GM12878 (cell line): Measurements from ENCODE around the gene MORN4. TPM values are rescaled to one million over a fixed set of nuclear protein-coding genes. Genes with fewer than 3 reads are reported as not detected.

Source experiments
- ATAC-seq: fragments of 200-7000 bp; cut with Tn5 transposase; 3 replicates; pipeline ENCODE4 v1.9.1; 2020; ENCODE audit warnings: mild to moderate bottlenecking, moderate library complexity
- BruUV-seq: library from RNA; stranded (reverse); fragments of 400-500 nt; replicated peaks from 2 replicates; lab custom pipeline; 2021; lab: Mats Ljungman, UMichigan
- CTCF ChIA-PET: fragments of 300-600 bp; sonication (Branson Sonifier 250); formaldehyde crosslinking; extraction: SDS; loops from one replicate; lab custom pipeline; 2021; ENCODE audit warnings: inconsistent platforms; lab: Yijun Ruan, JAX
- POLR2A ChIA-PET: fragments of 350-600 bp; formaldehyde crosslinking; extraction: SDS; loops from one replicate; lab custom pipeline; 2021; ENCODE audit warnings: inconsistent platforms; lab: Charles Lee
- RAD21 ChIA-PET: fragments of 300-600 bp; sonication (Branson Sonifier 250); formaldehyde crosslinking; loops from one replicate; lab custom pipeline; 2023; ENCODE audit warnings: antibody characterized with exemption; ENCODE audit not compliant: unreplicated experiment; lab: Charles Lee
- SMC1A ChIA-PET: fragments of 300-600 bp; sonication (Branson Sonifier 250); formaldehyde crosslinking; loops from one replicate; lab custom pipeline; 2023; ENCODE audit not compliant: unreplicated experiment, uncharacterized antibody; lab: Charles Lee
- DNase-seq: peaks from one replicate; pipeline ENCODE4 v3.0.0-alpha.2; 2011; ENCODE audit warnings: low read depth, low spot score
- FAIRE-seq: peaks from 3 replicates; lab custom pipeline; 2011; peaks lifted over from hg19 to GRCh38; lab: Jason Lieb, UNC
- H2AFZ ChIP-seq: 2 replicates; pipeline ENCODE4 v1.6.0; 2011; ENCODE audit warnings: low read depth, low read length, control low read depth; ENCODE audit not compliant: control insufficient read depth
- H3K27ac ChIP-seq: 2 replicates; pipeline ENCODE4 v1.5.1; 2011; ENCODE audit warnings: control low read depth; ENCODE audit not compliant: control insufficient read depth, insufficient read depth
- H3K27me3 ChIP-seq, 2 experiments: replicated peaks in 1 of 2; 2 replicates each; pipeline versions ENCODE4 v1.6.0 to v1.6.1; 2011; ENCODE audit warnings: low read length in 1 of 2; ENCODE audit not compliant: control insufficient read depth in 2 of 2, insufficient read depth in 2 of 2
- H3K36me3 ChIP-seq, 2 experiments: 2 replicates each; pipeline ENCODE4 v1.5.1; 2011; ENCODE audit warnings: low read length in 1 of 2; ENCODE audit not compliant: control insufficient read depth in 2 of 2, insufficient read depth in 2 of 2
- H3K4me1 ChIP-seq: 2 replicates; pipeline ENCODE4 v1.6.1; 2011; ENCODE audit warnings: mild to moderate bottlenecking, low read length, moderate library complexity, mixed read lengths; ENCODE audit not compliant: control insufficient read depth, insufficient read depth
- H3K4me2 ChIP-seq: 2 replicates; pipeline ENCODE4 v1.6.0; 2011; ENCODE audit warnings: control low read depth; ENCODE audit not compliant: control insufficient read depth, insufficient read depth
- H3K4me3 ChIP-seq: fragments of 200-600 bp; sonication (generic); 2 replicates; pipeline ENCODE4 v1.5.1; 2016
- H3K79me2 ChIP-seq: 2 replicates; pipeline ENCODE4 v1.6.0; 2011; ENCODE audit warnings: low read length; ENCODE audit not compliant: control insufficient read depth, insufficient read depth
- H3K9ac ChIP-seq: 2 replicates; pipeline ENCODE4 v1.8.0; 2011; ENCODE audit warnings: low read length, control low read depth, mixed read lengths; ENCODE audit not compliant: control insufficient read depth, insufficient read depth
- H3K9me3 ChIP-seq: replicated peaks from 3 replicates; pipeline ENCODE4 v1.5.1; 2011; ENCODE audit warnings: mild to moderate bottlenecking, low read length; ENCODE audit not compliant: control insufficient read depth, insufficient read depth
- H4K20me1 ChIP-seq: 2 replicates; pipeline ENCODE4 v1.6.0; 2011; ENCODE audit not compliant: control insufficient read depth, insufficient read depth
- HCFC1 ChIP-seq: fragments of 150-350 bp; IDR thresholded peaks from 2 replicates; pipeline ENCODE4 v1.6.1; 2014; ENCODE audit warnings: low read length
- JUND ChIP-seq: IDR thresholded peaks from 2 replicates; pipeline ENCODE4 v1.6.1; 2012; ENCODE audit warnings: low read depth, mild to moderate bottlenecking, low read length, improper control_type of control experiment, moderate library complexity
- KAT2A ChIP-seq: conservative IDR thresholded peaks from 2 replicates; pipeline ENCODE4 v1.6.1; 2011; ENCODE audit warnings: low read depth, low read length; ENCODE audit not compliant: control insufficient read depth
- PBX3 ChIP-seq: IDR thresholded peaks from 2 replicates; pipeline ENCODE4 v1.6.1; 2011; ENCODE audit warnings: mild to moderate bottlenecking, low read depth, low read length, moderate library complexity; ENCODE audit not compliant: insufficient replicate concordance
- RELA ChIP-seq: fragments of 450-650 bp; IDR thresholded peaks from 2 replicates; pipeline ENCODE4 v1.8.0; 2014; ENCODE audit warnings: borderline replicate concordance; ENCODE audit not compliant: partially characterized antibody
- RFX5 ChIP-seq: IDR thresholded peaks from 2 replicates; pipeline ENCODE4 v1.6.1; 2011; ENCODE audit warnings: low read depth, low read length, improper control_type of control experiment
- SPI1 ChIP-seq: IDR thresholded peaks from 2 replicates; pipeline ENCODE4 v1.6.1; 2011; ENCODE audit warnings: low read depth, mild to moderate bottlenecking, low read length, moderate library complexity, borderline replicate concordance; ENCODE audit not compliant: insufficient read depth
- SUPT20H ChIP-seq: IDR thresholded peaks from 2 replicates; pipeline ENCODE4 v1.6.1; 2011; ENCODE audit warnings: low read depth, mild to moderate bottlenecking, low read length, moderate library complexity, borderline replicate concordance; ENCODE audit not compliant: control insufficient read depth
- WGBS: methylation state at CpG from one replicate; pipeline ENCODE4 v1.1.6; 2016; ENCODE audit warnings: low lambda C conversion rate; ENCODE audit not compliant: insufficient replicate concordance, insufficient coverage; ENCODE audit errors: missing lambda C conversion rate; 5-methylcytosine and 5-hydroxymethylcytosine counted together
- in situ Hi-C: fragments of 300-500 bp; cut with MboI; formaldehyde crosslinking; loops from 9 replicates; pipeline ENCODE4 v1.14.3; 2018; ENCODE audit warnings: mixed read lengths
- intact Hi-C: fragments of 100-400 bp; cut with micrococcal nuclease; formaldehyde crosslinking; loops from one replicate; pipeline ENCODE4 v1.14.2; 2022; ENCODE audit not compliant: unreplicated experiment
- polyA plus RNA-seq, 11 experiments: library from polyadenylated mRNA; depleted of rRNA in 4 of 11; unstranded in 6 of 11; stranded (reverse) in 5 of 11; fragments of >200 nt; fragmentation: Nextera tagmentation in 4 of 11; fragmentation: Illumina TruSeq in 1 of 11; extraction: Ambion mirVana in 4 of 11; extraction: Trizol in 1 of 11; gene quantifications; 1 replicate in 1 of 11; 2 replicates in 10 of 11; pipeline versions ENCODE4 v1.2.1 to v1.2.3, GENCODE V29; 2011 to 2016; ENCODE audit warnings: inconsistent platforms in 2 of 11, missing spikeins in 2 of 11, low read depth in 1 of 11
- total RNA-seq, 4 experiments: library from RNA; depleted of rRNA in 3 of 4; stranded (reverse); fragments of >200 nt in 3 of 4; fragmentation: Illumina TruSeq in 1 of 4; extraction: Trizol in 1 of 4; gene quantifications; 2 replicates each; pipeline versions ENCODE4 v1.2.1 to v1.2.3, GENCODE V29; 2013 to 2021
- TF ChIP-seq, protein P1 (sequence below): IDR thresholded peaks from 2 replicates; pipeline ENCODE4 v1.6.1; 2011; ENCODE audit warnings: borderline replicate concordance, low read depth, mild to moderate bottlenecking, moderate library complexity, low read length; ENCODE audit not compliant: insufficient read depth, poor library complexity, severe bottlenecking
- TF ChIP-seq, protein P2 (sequence below): IDR thresholded peaks from 2 replicates; pipeline ENCODE4 v1.6.1; 2012; ENCODE audit warnings: low read depth, low read length, improper control_type of control experiment

Gene MORN4
- total and polyA plus RNA-seq, 10 of the 15 experiments (the other 5 are each of a cell fraction or from before 2014, with no cell fraction given) = 1.3 to 5.5 (median 2.6) TPM

GRCh38 chr10:97635577-97635976 is 2.3 kb upstream of the MORN4 start:
- in situ Hi-C loops (no loop called here), intact Hi-C loops (no loop called here)
- RAD21 ChIA-PET = no interaction called here
- H3K4me3 ChIP-seq = no peak overlapping the region
- H3K4me2 ChIP-seq = no peak overlapping the region
- POLR2A ChIA-PET = no interaction called here
- CTCF ChIA-PET = no interaction called here
- WGBS = 33% methylated on average over 1 of the region's 1 CpG
- TF ChIP-seq SUPT20H = no peak
- TF ChIP-seq, protein P1, sequence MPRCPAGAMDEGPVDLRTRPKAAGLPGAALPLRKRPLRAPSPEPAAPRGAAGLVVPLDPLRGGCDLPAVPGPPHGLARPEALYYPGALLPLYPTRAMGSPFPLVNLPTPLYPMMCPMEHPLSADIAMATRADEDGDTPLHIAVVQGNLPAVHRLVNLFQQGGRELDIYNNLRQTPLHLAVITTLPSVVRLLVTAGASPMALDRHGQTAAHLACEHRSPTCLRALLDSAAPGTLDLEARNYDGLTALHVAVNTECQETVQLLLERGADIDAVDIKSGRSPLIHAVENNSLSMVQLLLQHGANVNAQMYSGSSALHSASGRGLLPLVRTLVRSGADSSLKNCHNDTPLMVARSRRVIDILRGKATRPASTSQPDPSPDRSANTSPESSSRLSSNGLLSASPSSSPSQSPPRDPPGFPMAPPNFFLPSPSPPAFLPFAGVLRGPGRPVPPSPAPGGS = no peak
- TF ChIP-seq KAT2A = no peak
- TF ChIP-seq JUND = no peak
- TF ChIP-seq, protein P2, sequence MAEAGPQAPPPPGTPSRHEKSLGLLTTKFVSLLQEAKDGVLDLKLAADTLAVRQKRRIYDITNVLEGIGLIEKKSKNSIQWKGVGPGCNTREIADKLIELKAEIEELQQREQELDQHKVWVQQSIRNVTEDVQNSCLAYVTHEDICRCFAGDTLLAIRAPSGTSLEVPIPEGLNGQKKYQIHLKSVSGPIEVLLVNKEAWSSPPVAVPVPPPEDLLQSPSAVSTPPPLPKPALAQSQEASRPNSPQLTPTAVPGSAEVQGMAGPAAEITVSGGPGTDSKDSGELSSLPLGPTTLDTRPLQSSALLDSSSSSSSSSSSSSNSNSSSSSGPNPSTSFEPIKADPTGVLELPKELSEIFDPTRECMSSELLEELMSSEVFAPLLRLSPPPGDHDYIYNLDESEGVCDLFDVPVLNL = no peak
- no peak for TF ChIP-seq HCFC1
- TF ChIP-seq RELA = no peak
- TF ChIP-seq SPI1 = no peak
- no peak for TF ChIP-seq RFX5
- no peak for TF ChIP-seq PBX3
- DNase-seq = no peak
- H2AFZ ChIP-seq = no peak overlapping the region
- FAIRE-seq = no peak
- no peaks in the 10 kb centered on the region for H3K4me1 ChIP-seq
- no peaks in the 10 kb centered on the region for H4K20me1 ChIP-seq
- SMC1A ChIA-PET = interaction anchor here (1.0 kb wide), 1 partner anchor 24 kb away, joined by 3 read pairs; no protein-coding TSS in a partner anchor
- no peak overlapping the region for H3K27ac ChIP-seq
- H3K79me2 ChIP-seq = no peaks in the 10 kb centered on the region
- no peaks in the 10 kb centered on the region for H3K9me3 ChIP-seq
- no TSS peak for BruUV-seq
- no peak for ATAC-seq
- no peak overlapping the region for H3K9ac ChIP-seq
- no peaks in the 10 kb centered on the region for H3K27me3 ChIP-seq
- H3K36me3 ChIP-seq = no peaks in the 10 kb centered on the region
